Activated naive CD4-positive, alpha-beta T cell treated with anti-CD3 and anti-CD28 coated beads, Interleukin-2, amount 50 U/mL, for 24 hours (primary cell): ENCODE data around the gene PSG6.
"Not testable (repeated sequence)": the region's sequence is repeated elsewhere in the genome, so short reads cannot be mapped to it uniquely, and the experiment has no call there.

Experiments used
- H3K27ac Mint-ChIP-seq: one replicate; pipeline ENCODE4 v1.8.0; 2021; ENCODE audit warnings: mild to moderate bottlenecking, mixed read lengths
- H3K27me3 Mint-ChIP-seq: one replicate; pipeline ENCODE4 v1.8.0; 2021; ENCODE audit warnings: mixed read lengths
- H3K36me3 Mint-ChIP-seq: one replicate; pipeline ENCODE4 v1.8.0; 2021; ENCODE audit warnings: mixed read lengths
- H3K4me1 Mint-ChIP-seq: one replicate; pipeline ENCODE4 v1.8.0; 2021; ENCODE audit warnings: mixed read lengths
- H3K4me3 Mint-ChIP-seq: one replicate; pipeline ENCODE4 v1.8.0; 2021; ENCODE audit warnings: mild to moderate bottlenecking, mixed read lengths
- H3K9me3 Mint-ChIP-seq: one replicate; pipeline ENCODE4 v1.8.0; 2021; ENCODE audit warnings: mixed read lengths

The PSG6 gene

GRCh38 chr19:42919070-42919756 is 1.5 kb upstream of the PSG6 start:
- H3K36me3 Mint-ChIP-seq, H3K4me3 Mint-ChIP-seq, H3K4me1 Mint-ChIP-seq, H3K27ac Mint-ChIP-seq, H3K9me3 Mint-ChIP-seq: not testable (repeated sequence)
- H3K27me3 Mint-ChIP-seq = peaks cover 11% of the 10 kb centered on the region

- not testable (repeated sequence) for H3K27ac Mint-ChIP-seq, H3K9me3 Mint-ChIP-seq, H3K4me3 Mint-ChIP-seq, H3K4me1 Mint-ChIP-seq, H3K36me3 Mint-ChIP-seq
- peaks cover 10% of the 10 kb centered on the region for H3K27me3 Mint-ChIP-seq
Measured at GRCh38 chr19:42918377-42919069, 829 bp upstream of the PSG6 start.

- H3K27me3 Mint-ChIP-seq, H3K27ac Mint-ChIP-seq: not testable (repeated sequence)
Measured at GRCh38 chr19:42916931-42917330, 763 bp downstream of the PSG6 start.

GRCh38 chr19:42913516-42913915 is 4.2 kb downstream of the PSG6 start:
- H3K27ac Mint-ChIP-seq, H3K36me3 Mint-ChIP-seq, H3K9me3 Mint-ChIP-seq, H3K4me1 Mint-ChIP-seq, H3K4me3 Mint-ChIP-seq, H3K27me3 Mint-ChIP-seq: not testable (repeated sequence)

More at GRCh38 chr19:42916931-42917330, 763 bp downstream of the PSG6 start:
- H3K4me3 Mint-ChIP-seq, H3K36me3 Mint-ChIP-seq, H3K4me1 Mint-ChIP-seq, H3K9me3 Mint-ChIP-seq: not testable (repeated sequence)

GRCh38 chr19:42912941-42913340 is 4.8 kb downstream of the PSG6 start:
- not testable (repeated sequence) for H3K27me3 Mint-ChIP-seq, H3K36me3 Mint-ChIP-seq, H3K4me3 Mint-ChIP-seq, H3K4me1 Mint-ChIP-seq, H3K27ac Mint-ChIP-seq, H3K9me3 Mint-ChIP-seq

GRCh38 chr19:42911731-42912130 is 6.0 kb downstream of the PSG6 start:
- not testable (repeated sequence) for H3K27me3 Mint-ChIP-seq, H3K4me3 Mint-ChIP-seq, H3K36me3 Mint-ChIP-seq, H3K4me1 Mint-ChIP-seq, H3K9me3 Mint-ChIP-seq, H3K27ac Mint-ChIP-seq

- H3K27ac Mint-ChIP-seq, H3K27me3 Mint-ChIP-seq, H3K4me1 Mint-ChIP-seq, H3K36me3 Mint-ChIP-seq, H3K9me3 Mint-ChIP-seq, H3K4me3 Mint-ChIP-seq: not testable (repeated sequence)
Measured at GRCh38 chr19:42906162-42906561, 11.5 kb downstream of the PSG6 start.

GRCh38 chr19:42900561-42900960 is 17.1 kb downstream of the PSG6 start:
- not testable (repeated sequence) for H3K4me3 Mint-ChIP-seq, H3K36me3 Mint-ChIP-seq, H3K4me1 Mint-ChIP-seq, H3K27ac Mint-ChIP-seq
- Mint-ChIP-seq H3K27me3 (peaks cover 15% of the 10 kb centered on the region), H3K9me3 (peaks cover 10% of the 10 kb centered on the region)

- Mint-ChIP-seq H3K9me3 (peaks cover 10% of the 10 kb centered on the region), H3K27me3 (peaks cover 14% of the 10 kb centered on the region)
- H3K36me3 Mint-ChIP-seq, H3K4me1 Mint-ChIP-seq, H3K4me3 Mint-ChIP-seq, H3K27ac Mint-ChIP-seq: not testable (repeated sequence)
Measured at GRCh38 chr19:42899674-42900073, 18.0 kb downstream of the PSG6 start.

GRCh38 chr19:42899110-42899509 is 18.6 kb downstream of the PSG6 start:
- H3K4me1 Mint-ChIP-seq, H3K4me3 Mint-ChIP-seq, H3K36me3 Mint-ChIP-seq, H3K27ac Mint-ChIP-seq: not testable (repeated sequence)
- Mint-ChIP-seq H3K27me3 (peaks cover 14% of the 10 kb centered on the region), H3K9me3 (peaks cover 10% of the 10 kb centered on the region)

- not testable (repeated sequence) for H3K36me3 Mint-ChIP-seq, H3K4me3 Mint-ChIP-seq, H3K27ac Mint-ChIP-seq, H3K4me1 Mint-ChIP-seq
- Mint-ChIP-seq H3K27me3 (peaks cover 12% of the 10 kb centered on the region), H3K9me3 (peaks cover 10% of the 10 kb centered on the region)
Measured at GRCh38 chr19:42898656-42899055, 19.0 kb downstream of the PSG6 start.

GRCh38 chr19:42897729-42898128 is 20.0 kb downstream of the PSG6 start:
- not testable (repeated sequence) for H3K4me1 Mint-ChIP-seq

GRCh38 chr19:42890446-42890845 is 27.2 kb downstream of the PSG6 start:
- H3K9me3 Mint-ChIP-seq = peaks cover 11% of the 10 kb centered on the region
- peaks cover 15% of the 10 kb centered on the region for H3K27me3 Mint-ChIP-seq
- not testable (repeated sequence) for H3K27ac Mint-ChIP-seq, H3K4me1 Mint-ChIP-seq, H3K36me3 Mint-ChIP-seq, H3K4me3 Mint-ChIP-seq

More at GRCh38 chr19:42897729-42898128, 20.0 kb downstream of the PSG6 start:
- H3K27ac Mint-ChIP-seq, H3K36me3 Mint-ChIP-seq, H3K4me3 Mint-ChIP-seq: not testable (repeated sequence)
- Mint-ChIP-seq H3K27me3 (peaks cover 12% of the 10 kb centered on the region), H3K9me3 (peaks cover 17% of the 10 kb centered on the region)

- H3K27me3 Mint-ChIP-seq = peaks cover 28% of the 10 kb centered on the region
- not testable (repeated sequence) for H3K27ac Mint-ChIP-seq, H3K4me3 Mint-ChIP-seq, H3K4me1 Mint-ChIP-seq, H3K9me3 Mint-ChIP-seq, H3K36me3 Mint-ChIP-seq
Measured at GRCh38 chr19:42887876-42888445, 29.7 kb downstream of the PSG6 start.

- H3K4me1 Mint-ChIP-seq, H3K36me3 Mint-ChIP-seq, H3K27ac Mint-ChIP-seq, H3K9me3 Mint-ChIP-seq, H3K4me3 Mint-ChIP-seq: not testable (repeated sequence)
- peaks cover 32% of the 10 kb centered on the region for H3K27me3 Mint-ChIP-seq
Measured at GRCh38 chr19:42882730-42883129, 35.0 kb downstream of the PSG6 start.

- not testable (repeated sequence) for H3K36me3 Mint-ChIP-seq, H3K4me1 Mint-ChIP-seq, H3K4me3 Mint-ChIP-seq, H3K9me3 Mint-ChIP-seq, H3K27ac Mint-ChIP-seq
- peaks cover 30% of the 10 kb centered on the region for H3K27me3 Mint-ChIP-seq
Measured at GRCh38 chr19:42882010-42882409, 35.7 kb downstream of the PSG6 start.

- not testable (repeated sequence) for H3K9me3 Mint-ChIP-seq
- peaks cover 28% of the 10 kb centered on the region for H3K27me3 Mint-ChIP-seq
Measured at GRCh38 chr19:42881279-42881678, 36.4 kb downstream of the PSG6 start.

More at GRCh38 chr19:42881279-42881678, 36.4 kb downstream of the PSG6 start:
- not testable (repeated sequence) for H3K36me3 Mint-ChIP-seq, H3K4me3 Mint-ChIP-seq, H3K27ac Mint-ChIP-seq, H3K4me1 Mint-ChIP-seq
